Hematopoietic multipotent progenitor cell treated with erythropoietin and hydrocortisone succinate and interleukin-3 and kit ligand, for 8 days (in vitro differentiated cells): ENCODE measurements around the gene TDRD1.
"Not testable (repeated sequence)": the region's sequence is repeated elsewhere in the genome, so short reads cannot be mapped to it uniquely, and the experiment has no call there.

Experiments
- DNase-seq: peaks from one replicate; pipeline ENCODE4 v3.0.0-alpha.2; 2015

The TDRD1 gene

DNA sequence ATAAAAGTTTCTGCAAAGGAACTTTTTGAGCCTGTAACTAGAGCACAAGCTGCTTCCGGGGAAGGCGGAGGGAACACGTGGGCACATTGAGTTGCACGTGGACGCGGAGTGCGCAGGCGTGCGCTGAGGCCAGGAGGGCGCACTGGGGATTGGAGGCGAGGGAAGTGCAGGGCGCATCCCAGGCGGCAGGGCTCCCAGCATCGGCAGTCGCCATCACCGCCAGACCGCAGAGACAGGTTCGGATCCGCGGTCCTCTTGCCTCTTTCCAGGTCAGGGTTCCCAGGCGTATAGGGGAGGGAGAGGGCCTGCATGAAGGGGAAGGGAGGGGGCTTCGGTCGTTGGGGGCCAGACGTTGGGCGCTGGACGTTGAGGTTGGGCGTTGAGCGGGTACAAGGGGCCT lies at the start of gene TDRD1:
TDRD1 (plus strand) TSS at position 206 of the 400 bp plus-strand sequence. CDS start 8,479 bp downstream, outside the sequence.
- DNase-seq, result peak; percentile 18

- DNase-seq, result no peak
Observed at GRCh38 chr10:114131094-114131493, 48.1 kb upstream of the TDRD1 start.

DNA sequence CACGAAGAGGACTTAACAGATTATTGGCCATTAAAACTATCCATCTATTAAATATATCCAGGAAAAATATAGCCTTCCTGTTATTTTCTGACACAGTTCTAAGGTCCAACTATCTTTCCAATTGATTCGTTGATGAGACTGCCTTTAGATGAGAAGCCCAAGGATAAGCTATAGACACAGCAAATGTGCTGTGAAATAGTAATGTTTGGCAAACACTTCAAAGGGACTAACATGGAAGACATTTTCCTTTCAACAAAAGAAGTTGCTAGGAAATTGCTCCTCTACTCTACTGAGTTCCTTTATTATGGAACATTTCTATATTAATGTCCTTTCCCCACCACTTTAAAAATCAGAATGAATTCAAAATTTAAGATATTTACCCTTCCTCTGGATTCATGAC lies 43.7 kb upstream of the TDRD1 start:
- DNase-seq, result no peak

GRCh38 chr10:114138581-114138980 lies 40.6 kb upstream of the TDRD1 start:
- no peak for DNase-seq

GRCh38 chr10:114140036-114140435 lies 39.1 kb upstream of the TDRD1 start:
- DNase-seq, result no peak

GRCh38 chr10:114140827-114141226 lies 38.3 kb upstream of the TDRD1 start:
- not testable (repeated sequence) for DNase-seq

GRCh38 chr10:114142018-114142417 lies 37.1 kb upstream of the TDRD1 start:
- DNase-seq, result no peak

DNA sequence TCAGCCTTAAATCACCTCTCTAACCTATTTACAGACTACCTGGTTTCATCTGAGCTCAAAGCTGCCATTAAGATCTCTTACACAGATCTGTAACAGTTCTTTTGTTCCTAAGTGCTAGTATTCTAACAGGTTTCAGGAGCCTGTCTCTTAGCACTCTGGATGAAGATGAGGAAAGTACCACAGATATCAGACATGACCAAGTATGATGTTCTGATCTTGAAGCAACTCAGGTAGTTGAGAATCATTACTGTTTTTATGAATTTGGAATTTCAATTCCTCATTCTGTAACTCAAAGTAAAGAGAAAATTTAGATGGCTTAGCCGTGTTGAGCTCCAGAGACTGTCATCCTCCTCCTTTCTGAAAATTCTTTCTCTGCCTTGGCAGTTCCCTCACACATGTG lies 36.0 kb upstream of the TDRD1 start:
- DNase-seq, result no peak

DNA sequence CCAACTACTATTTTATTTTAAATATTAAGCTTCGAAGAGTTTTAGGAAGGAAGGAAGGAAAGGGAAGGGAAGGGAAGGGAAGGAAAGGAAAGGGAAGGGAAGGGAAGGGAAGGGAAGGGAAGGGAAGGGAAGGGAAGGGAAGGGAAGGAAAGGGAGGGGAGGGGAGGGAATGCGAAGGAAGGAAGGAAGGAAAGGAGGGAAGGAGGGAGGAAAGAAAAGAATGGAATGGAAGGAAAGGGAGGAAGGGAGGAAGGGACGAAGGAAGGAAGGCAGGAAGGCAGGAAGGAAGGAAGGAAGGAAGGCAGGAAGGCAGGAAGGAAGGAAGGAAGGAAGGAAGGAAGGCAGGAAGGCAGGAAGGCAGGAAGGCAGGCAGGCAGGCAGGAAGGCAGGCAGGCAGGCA lies 29.7 kb upstream of the TDRD1 start:
- DNase-seq, result not testable (repeated sequence)

DNA sequence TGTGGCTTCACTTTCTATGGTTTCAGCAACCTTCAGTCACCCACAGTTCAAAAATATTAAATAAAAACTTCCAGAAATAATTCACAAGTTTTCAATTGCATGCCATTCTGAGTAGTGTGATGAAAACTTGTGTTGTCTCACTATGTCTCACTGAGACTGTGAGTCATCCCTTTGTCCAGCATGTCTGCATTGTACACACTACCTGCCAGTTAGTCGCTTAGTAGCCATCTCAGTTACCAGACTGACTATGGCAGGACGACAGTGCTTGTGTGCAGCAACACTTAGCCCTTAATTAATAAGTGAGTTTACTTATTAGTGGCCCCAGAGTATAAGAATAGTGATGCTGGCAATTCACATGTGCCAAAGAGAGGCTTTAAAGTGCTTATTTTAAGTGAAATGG lies 27.7 kb upstream of the TDRD1 start:
- DNase-seq, result no peak

GRCh38 chr10:114151892-114152291 lies 27.3 kb upstream of the TDRD1 start:
- DNase-seq, result no peak

DNA sequence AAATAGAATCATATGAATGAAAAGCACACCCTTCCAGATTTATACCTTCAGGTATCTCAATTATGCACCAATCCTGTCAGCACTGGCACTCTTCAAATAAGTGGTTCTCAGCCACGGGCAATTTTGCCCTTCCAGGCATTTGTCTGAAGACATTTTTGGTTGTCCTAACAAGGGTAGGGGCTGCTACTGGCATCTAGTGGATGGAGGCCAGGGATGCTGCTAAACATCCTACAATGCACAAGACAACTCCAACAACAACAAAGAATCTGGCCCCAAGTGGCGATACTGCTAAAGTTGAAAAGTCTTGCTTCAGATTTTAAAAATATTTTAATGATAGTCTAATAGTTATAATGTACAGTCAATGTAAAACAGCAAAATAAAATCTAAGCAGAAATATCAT lies 21.2 kb upstream of the TDRD1 start:
- DNase-seq, result no peak

GRCh38 chr10:114163062-114163461 lies 16.1 kb upstream of the TDRD1 start:
- DNase-seq, result no peak

GRCh38 chr10:114166043-114166442 lies 13.1 kb upstream of the TDRD1 start:
- no peak for DNase-seq

GRCh38 chr10:114166494-114166893 lies 12.7 kb upstream of the TDRD1 start:
- DNase-seq, result no peak

GRCh38 chr10:114167985-114168384 lies 11.2 kb upstream of the TDRD1 start:
- no peak for DNase-seq

- DNase-seq, result no peak
Observed at GRCh38 chr10:114168450-114169009, 10.6 kb upstream of the TDRD1 start.

DNA sequence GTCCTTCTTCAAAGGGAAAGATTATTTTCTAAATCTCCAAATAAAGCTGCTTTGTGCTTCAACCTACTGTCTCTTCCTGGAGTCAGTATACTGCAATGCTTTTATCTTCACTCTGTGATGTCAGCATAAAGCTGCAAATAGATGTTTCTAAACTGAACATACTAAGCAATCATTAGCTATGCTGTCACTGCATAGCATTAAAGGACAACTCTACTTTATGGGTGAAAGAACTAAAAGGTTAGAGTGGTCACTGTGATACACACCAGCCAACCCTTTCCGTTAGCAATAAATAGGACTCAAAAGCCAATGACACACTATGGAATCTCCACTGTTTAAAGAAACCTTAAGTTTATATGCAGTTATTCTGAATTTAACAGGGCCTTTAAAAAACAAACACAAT lies 6.9 kb upstream of the TDRD1 start:
- no peak for DNase-seq

DNA sequence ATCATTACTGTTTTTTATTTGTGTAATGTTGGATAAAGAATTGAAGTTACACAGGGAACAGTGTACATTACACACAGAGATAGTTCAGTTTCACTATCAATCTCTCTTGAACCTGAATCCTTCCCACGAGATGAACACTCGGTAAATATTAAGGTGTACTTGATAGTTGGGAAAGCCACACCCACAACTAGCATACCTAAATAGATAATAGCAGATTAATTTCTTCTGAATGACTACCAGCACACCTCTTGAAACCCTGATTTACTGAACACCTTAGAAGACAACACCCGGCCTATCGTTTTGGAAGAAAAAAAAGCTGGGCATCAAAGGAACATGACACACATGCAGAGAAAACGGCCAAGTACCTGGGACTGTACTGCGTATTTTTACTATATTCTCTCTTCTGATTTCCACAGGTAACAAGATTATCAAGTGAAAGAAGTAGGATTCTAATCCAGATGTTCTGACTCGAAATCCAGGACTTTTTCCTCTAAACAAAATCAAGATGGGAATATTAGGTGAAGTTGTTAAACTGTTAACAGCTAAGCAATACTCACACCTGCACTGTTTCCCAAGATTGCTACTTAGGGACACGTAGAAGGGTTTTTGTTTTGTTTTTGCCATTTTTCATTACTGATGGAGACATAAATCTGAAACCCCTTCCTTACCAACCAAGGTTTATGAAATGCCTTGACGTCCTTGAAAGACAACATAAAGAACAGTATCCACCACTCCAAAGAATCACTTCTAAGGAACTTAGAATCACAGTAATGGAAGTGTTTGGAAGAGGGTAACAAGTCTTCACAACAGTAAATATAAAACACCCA lies 6.2 kb upstream of the TDRD1 start:
- peak; percentile 15 for DNase-seq

GRCh38 chr10:114173603-114173920 lies 5.6 kb upstream of the TDRD1 start:
- no peak for DNase-seq

DNA sequence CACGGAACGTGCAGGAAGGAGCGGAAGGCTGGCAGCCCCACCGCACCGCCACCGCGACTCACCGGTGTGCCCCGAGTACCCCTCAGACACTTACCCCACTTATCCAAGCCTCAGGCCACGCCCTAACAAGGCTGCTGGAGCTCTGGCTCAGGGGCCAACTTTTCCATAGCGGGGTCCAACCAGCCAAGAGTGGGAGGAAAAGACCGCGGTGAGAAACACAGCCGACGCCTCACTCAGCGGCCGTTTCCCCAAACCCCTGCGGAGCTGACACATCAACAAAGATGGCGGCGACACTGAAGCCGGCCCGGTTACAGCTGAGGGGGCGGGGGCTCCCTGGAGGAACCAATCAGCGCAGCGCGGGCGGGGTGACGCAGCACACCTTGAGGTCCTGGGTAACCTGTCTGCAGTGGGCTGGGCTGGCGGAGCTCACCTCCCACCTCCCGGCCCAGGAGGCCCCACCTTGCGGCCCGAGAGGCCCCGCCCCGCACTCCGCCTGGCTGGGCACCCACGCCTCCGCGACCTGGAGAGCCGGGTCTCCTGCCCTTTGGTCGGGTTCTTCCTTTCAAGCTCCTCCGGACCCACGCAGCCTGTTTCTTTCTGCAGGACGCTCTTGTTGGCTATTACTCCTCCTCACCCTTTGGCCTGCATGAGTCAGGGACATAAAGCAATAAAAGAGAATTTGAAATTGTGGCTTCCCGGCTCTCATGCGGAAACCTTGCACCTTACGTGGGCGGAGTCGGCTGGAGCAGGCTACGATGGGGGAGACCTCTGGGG lies 5.0 kb upstream of the TDRD1 start, which contains the start of gene CCDC186:
CCDC186 (minus strand) TSS at position 283 of the 774 bp plus-strand sequence. CDS start 10,935 bp downstream, outside the sequence.
- peak; percentile 91 for DNase-seq

DNA sequence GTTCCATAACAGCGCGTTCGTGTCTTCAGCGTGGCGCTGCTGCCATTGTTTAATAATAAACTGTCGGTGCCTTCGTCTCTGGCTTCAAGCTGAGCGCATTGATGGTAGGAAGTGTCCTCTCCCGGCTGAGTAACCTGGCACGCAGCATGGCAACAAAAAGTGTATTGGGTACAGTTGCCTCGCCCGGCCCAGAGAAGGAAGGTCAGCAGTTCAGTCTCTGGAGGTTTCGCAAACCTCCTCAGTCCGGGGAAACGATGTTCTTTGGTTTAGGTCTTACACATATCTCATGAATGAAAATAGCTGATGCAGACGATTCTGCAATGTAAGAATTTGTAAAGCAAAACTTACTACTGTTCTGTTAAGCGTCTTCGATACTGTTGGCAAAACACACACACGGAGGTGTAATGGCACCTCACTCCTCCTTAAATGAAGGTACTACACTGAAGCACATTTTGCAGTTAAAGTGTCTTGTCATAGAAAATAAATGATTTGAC lies 4.4 kb upstream of the TDRD1 start:
- no peak for DNase-seq

- DNase-seq, result no peak
Observed at GRCh38 chr10:114175667-114176066, 3.5 kb upstream of the TDRD1 start.

GRCh38 chr10:114176511-114176910 lies 2.6 kb upstream of the TDRD1 start:
- DNase-seq, result no peak
